VCaP (cell line): Measurements from ENCODE around the gene PRRC1.

Experiments used
- H3K27ac ChIP-seq: fragments of 450-650 bp; 2 replicates; pipeline ENCODE4 v1.5.1; 2017
- TF ChIP-seq, protein P1 (sequence below): fragments of 450-650 bp; conservative IDR thresholded peaks from 2 replicates; pipeline ENCODE4 v1.5.1; 2017; ENCODE audit warnings: mild to moderate bottlenecking, moderate library complexity

PRRC1 gene

DNA sequence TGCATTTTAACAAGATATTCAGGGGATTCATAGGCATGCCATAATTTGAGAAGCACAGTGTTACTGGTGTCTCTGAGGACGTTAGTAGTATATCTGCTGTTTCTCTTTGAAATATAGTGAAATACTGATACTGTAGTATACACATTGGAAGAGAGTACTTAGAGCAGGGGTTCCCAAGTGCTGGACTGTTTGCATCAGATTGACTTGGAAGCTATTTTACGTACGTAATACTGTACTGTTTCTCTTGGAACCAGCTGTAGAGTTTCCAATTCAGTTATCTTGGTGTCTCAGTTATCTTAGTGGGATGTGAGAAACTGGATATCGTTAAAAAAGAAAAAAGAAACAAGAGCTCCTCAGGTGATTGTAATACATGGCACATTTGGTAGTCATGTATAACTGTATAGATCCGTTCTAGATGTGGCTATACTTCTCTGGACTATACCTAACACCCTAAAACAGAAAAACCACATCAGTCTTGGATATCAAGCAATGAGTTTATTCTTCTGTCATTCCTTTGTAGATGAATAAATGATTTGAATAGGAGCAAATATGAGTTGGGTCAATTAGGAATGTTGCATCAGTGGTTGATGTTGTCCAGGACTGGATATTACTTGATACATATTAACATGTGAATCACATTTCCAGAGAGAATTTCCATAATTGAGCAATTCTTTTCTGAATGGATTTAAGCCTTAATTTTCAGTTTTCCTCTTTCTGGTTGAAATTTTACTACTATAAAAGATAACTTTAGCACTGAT lies 33.4 kb downstream of the PRRC1 start:
- TF ChIP-seq, protein P1, sequence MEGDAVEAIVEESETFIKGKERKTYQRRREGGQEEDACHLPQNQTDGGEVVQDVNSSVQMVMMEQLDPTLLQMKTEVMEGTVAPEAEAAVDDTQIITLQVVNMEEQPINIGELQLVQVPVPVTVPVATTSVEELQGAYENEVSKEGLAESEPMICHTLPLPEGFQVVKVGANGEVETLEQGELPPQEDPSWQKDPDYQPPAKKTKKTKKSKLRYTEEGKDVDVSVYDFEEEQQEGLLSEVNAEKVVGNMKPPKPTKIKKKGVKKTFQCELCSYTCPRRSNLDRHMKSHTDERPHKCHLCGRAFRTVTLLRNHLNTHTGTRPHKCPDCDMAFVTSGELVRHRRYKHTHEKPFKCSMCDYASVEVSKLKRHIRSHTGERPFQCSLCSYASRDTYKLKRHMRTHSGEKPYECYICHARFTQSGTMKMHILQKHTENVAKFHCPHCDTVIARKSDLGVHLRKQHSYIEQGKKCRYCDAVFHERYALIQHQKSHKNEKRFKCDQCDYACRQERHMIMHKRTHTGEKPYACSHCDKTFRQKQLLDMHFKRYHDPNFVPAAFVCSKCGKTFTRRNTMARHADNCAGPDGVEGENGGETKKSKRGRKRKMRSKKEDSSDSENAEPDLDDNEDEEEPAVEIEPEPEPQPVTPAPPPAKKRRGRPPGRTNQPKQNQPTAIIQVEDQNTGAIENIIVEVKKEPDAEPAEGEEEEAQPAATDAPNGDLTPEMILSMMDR, result no peak
- no peak overlapping the region for H3K27ac ChIP-seq

DNA sequence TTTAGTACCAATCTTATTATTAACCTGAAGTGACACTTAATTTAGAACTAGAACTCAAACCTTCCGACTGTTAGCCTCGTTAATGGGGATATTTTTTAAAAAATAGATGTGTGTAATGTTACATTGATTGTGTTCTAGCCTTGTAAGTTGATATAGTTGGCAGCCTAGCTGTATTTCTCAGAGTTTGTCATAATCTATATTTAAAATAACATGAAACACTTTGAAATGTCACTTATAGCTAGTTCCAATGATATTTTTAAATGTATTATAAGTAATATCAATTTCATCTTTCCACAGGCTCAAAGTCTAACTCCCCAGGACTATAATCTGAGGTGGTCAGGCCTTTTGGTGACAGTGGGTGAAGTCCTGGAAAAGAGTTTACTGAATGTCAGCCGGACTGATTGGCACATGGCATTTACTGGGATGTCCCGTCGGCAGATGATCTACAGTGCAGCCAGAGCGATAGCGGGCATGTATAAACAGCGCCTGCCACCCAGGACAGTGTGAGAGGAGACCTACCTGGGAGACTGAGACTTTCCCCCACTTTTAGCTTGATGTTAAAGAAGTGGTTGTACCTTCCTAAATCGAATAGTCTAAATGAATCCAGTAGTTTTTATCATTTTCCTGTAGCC lies 34.1 kb downstream of the PRRC1 start:
- no peak overlapping the region for H3K27ac ChIP-seq
- TF ChIP-seq, protein P1, result no peak

DNA sequence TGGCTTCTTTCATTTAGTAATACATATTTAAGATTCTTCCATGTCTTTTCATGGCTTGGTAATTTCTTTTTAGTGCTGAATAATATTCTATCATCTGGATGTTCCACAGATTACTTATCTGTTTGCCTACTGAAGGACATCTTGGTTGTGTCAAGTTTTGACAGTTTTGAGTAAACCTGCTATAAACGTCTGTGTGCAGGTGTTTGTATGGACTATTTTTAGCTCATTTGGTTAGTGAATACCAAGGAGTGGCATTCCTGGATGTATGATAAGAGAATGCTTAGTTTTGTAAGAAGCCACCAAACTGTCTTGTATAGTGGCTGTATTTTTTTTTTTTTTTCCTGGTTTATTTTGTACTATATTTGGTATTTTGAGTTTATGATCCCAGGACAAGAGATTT lies 38.4 kb downstream of the PRRC1 start:
- TF ChIP-seq, protein P1, result no peak
- peak overlapping the region; percentile 62 for H3K27ac ChIP-seq

DNA sequence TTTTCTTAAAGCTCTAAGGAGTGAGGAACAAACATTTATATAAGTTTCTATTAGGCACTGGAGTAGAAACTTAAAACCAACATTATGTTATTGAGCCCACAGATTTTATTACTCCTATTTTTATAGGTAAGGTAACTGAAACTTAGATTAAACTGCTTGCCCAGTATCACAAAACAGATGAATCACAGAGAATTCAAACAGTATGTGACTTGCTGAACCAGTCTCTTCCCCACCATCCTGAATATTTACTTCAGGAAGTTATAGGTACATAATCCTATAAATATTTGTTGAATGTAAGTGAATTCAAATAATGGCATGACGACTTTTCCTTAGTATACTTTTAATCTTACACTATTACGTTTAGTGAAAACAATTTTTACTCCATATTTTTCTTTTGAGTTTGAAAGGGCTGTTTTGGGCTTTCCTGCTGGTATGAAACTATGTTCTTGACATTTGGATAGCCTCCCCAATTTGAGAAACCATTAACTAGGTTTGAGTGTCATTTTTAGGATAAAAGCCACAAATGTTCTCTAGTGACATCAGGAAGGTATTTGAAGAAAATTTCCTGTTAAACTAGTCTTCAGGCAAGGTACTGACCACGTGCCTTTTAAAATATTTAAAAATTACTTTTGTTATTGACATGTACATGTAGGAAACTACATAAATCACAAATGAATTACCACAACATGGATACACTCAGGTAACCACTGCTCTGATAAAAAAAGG lies 39.3 kb downstream of the PRRC1 start:
- TF ChIP-seq, protein P1, result no peak
- H3K27ac ChIP-seq, result peak overlapping the region; percentile 62

DNA sequence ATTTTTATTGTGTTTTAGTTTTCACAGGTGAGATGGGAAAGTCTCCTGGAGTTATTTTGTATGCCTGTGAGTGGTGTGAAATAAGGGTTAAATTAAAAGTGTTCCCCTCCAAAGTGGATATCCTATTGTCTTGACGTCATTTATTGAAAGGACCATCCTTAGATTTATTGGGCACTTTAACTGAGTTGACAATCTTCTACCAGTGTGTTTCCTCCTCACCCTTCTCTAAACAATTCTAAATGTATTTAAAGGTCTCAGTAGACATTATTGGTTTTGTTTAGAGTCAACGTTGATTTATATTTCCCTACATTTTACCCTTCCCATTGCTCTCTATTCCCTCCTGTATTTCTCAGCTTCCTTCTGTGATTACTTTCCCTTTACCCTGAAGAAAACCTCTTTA lies 40.8 kb downstream of the PRRC1 start:
- no peak overlapping the region for H3K27ac ChIP-seq
- TF ChIP-seq, protein P1, result no peak

DNA sequence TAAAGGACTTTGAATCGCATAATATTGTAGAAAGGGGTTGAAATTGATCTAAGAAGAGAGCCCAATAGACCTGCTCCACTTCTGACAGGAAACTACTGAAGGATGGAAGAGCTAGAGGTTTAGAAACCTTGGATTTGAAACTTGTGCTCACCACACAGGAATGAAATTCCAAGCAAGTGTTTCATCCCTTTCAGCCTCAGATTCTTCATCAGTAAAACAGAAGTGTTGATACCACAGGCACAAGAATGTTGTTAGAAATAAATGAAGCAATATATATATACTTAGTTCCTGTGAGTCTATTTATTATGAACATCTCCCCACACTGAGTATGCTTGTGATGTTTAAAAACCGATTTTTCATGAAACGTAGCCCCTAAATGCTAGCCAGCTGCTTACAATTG lies 43.8 kb downstream of the PRRC1 start:
- TF ChIP-seq, protein P1, result no peak
- H3K27ac ChIP-seq, result no peak overlapping the region

DNA sequence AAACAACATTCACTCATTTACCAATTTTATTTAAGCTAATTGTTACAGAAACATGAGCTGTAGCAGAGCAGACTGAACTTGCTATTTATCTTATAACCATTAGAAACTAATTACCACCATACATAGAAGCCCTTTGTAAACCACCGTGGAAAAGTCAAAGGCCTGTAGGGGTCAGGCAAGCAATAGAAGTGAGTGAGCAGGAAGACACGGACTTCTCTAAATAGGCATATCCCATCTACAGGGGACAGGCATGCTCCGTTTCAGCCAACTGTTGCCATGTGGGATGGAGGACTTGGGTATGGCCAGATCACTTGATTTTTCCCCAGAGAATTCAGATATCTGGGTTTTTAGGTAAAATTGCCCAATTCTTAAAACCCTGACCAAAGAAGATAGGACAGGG lies 44.8 kb downstream of the PRRC1 start:
- TF ChIP-seq, protein P1, result peak; percentile 60
- H3K27ac ChIP-seq, result no peak overlapping the region
